K562 (cell line): ENCODE data around the gene HKDC1. TPM values are rescaled to one million over a fixed set of nuclear protein-coding genes. Genes with fewer than 3 reads are reported as not detected.
A peak's percentile ranks its signal among the peaks of the same experiment; 100 is the strongest.

Experiments used
- ATAC-seq: fragments of 200-7000 bp; cut with Tn5 transposase; 3 replicates; pipeline ENCODE4 v1.9.1; 2020; ENCODE audit warnings: moderate library complexity
- BruUV-seq: library from RNA; stranded (reverse); fragments of 400-500 nt; replicated peaks from 2 replicates; lab custom pipeline; 2021; lab: Mats Ljungman, UMichigan
- CTCF ChIA-PET: fragments of 300-600 bp; formaldehyde crosslinking; extraction: SDS; loops from one replicate; lab custom pipeline; 2021; ENCODE audit warnings: low intra/inter-chr PET ratio; lab: Yijun Ruan, JAX
- POLR2A ChIA-PET: fragments of 300-600, 350-650 bp; sonication (Branson Sonifier 250); formaldehyde crosslinking; extraction: SDS; loops from one replicate; lab custom pipeline; 2021; ENCODE audit warnings: antibody characterized with exemption, inconsistent platforms; lab: Yijun Ruan, JAX
- DNase-seq, 4 experiments: peaks; one replicate each; pipeline versions ENCODE4 v3.0.0 to v3.0.0-alpha.2; 2011 to 2018; ENCODE audit warnings: low spot score in 3 of 4, mixed read lengths in 3 of 4; ENCODE audit errors: extremely low read depth in 1 of 4
- FAIRE-seq: peaks from 2 replicates; lab custom pipeline; 2011; peaks lifted over from hg19 to GRCh38; lab: Jason Lieb, UNC
- H2AFZ ChIP-seq: 2 replicates; pipeline ENCODE4 v1.6.0; 2011; ENCODE audit warnings: low read depth, low read length, control low read depth, inconsistent platforms
- H3K27ac ChIP-seq: fragments of 200-600 bp; 3 replicates; pipeline ENCODE4 v1.8.0; 2011; ENCODE audit warnings: low read depth, mild to moderate bottlenecking, control low read depth, inconsistent platforms, low read length, moderate library complexity, mixed read lengths; ENCODE audit errors: extremely low read depth
- H3K27me3 ChIP-seq, 2 experiments: fragments of 300-600 bp in 1 of 2; 2 replicates in 1 of 2; 3 replicates in 1 of 2; pipeline versions ENCODE4 v1.6.0 to v1.8.0; 2011; ENCODE audit warnings: inconsistent platforms in 2 of 2, low read length in 2 of 2, mild to moderate bottlenecking in 1 of 2, mixed read lengths in 1 of 2, moderate library complexity in 1 of 2; ENCODE audit not compliant: control insufficient read depth in 2 of 2, insufficient read depth in 2 of 2
- H3K36me3 ChIP-seq: fragments of 300-600 bp; 3 replicates; pipeline ENCODE4 v1.8.0; 2011; ENCODE audit warnings: mild to moderate bottlenecking, low read length, inconsistent platforms; ENCODE audit not compliant: control insufficient read depth, insufficient read depth
- H3K4me1 ChIP-seq, 2 experiments: fragments of 200-600 bp in 1 of 2; replicated peaks in 1 of 2; 2 replicates in 1 of 2; 3 replicates in 1 of 2; pipeline versions ENCODE4 v1.5.1 to v1.8.0; 2011; ENCODE audit warnings: inconsistent platforms in 2 of 2, low read length in 2 of 2, mild to moderate bottlenecking in 1 of 2, mixed read lengths in 1 of 2, moderate library complexity in 1 of 2; ENCODE audit not compliant: control insufficient read depth in 2 of 2, insufficient read depth in 2 of 2
- H3K4me2 ChIP-seq: 2 replicates; pipeline ENCODE4 v1.6.1; 2011; ENCODE audit warnings: low read length, control low read depth, inconsistent platforms, mixed read lengths; ENCODE audit not compliant: insufficient read depth
- H3K4me3 ChIP-seq: fragments of 200-600 bp; sonication (generic), shearing (Covaris generic); 2 replicates; pipeline ENCODE4 v1.5.1; 2016; ENCODE audit warnings: control low read depth, inconsistent platforms
- H3K79me2 ChIP-seq: fragments of 200-600 bp; 3 replicates; pipeline ENCODE4 v1.8.0; 2011; ENCODE audit warnings: low read length, inconsistent platforms; ENCODE audit not compliant: control insufficient read depth, insufficient read depth
- H3K9ac ChIP-seq, 2 experiments: 2 replicates each; pipeline versions ENCODE4 v1.6.0 to v1.6.1; 2011; ENCODE audit warnings: low read depth in 2 of 2, low read length in 2 of 2, control low read depth in 1 of 2, inconsistent platforms in 1 of 2, mild to moderate bottlenecking in 1 of 2, mixed read lengths in 1 of 2; ENCODE audit not compliant: insufficient read depth in 1 of 2
- H3K9me1 ChIP-seq: one replicate; pipeline ENCODE4 v1.6.0; 2011; ENCODE audit warnings: inconsistent platforms, mild to moderate bottlenecking, low read length, moderate library complexity; ENCODE audit not compliant: control insufficient read depth, insufficient read depth
- H3K9me3 ChIP-seq: replicated peaks from 2 replicates; pipeline ENCODE4 v1.5.1; 2011; ENCODE audit warnings: low read depth, low read length, inconsistent platforms; ENCODE audit not compliant: control insufficient read depth, insufficient read depth
- H4K20me1 ChIP-seq: replicated peaks from 2 replicates; pipeline ENCODE4 v1.6.1; 2011; ENCODE audit warnings: low read length, inconsistent platforms, mixed read lengths; ENCODE audit not compliant: control insufficient read depth, insufficient read depth
- ETS2 ChIP-seq: IDR thresholded peaks from 2 replicates; pipeline ENCODE4 v1.6.1; 2016; ENCODE audit warnings: borderline replicate concordance, missing genetic modification characterization, mild to moderate bottlenecking, moderate library complexity, missing compliant biosample characterization; ENCODE audit not compliant: poor library complexity, severe bottlenecking
- FIP1L1 ChIP-seq: fragments of 200-400 bp; formaldehyde crosslinking; IDR thresholded peaks from 2 replicates; pipeline ENCODE4 v1.6.1; 2018; ENCODE audit warnings: mild to moderate bottlenecking, low read depth, low read length; ENCODE audit not compliant: poor library complexity, severe bottlenecking
- FOXP4 ChIP-seq: sonication (generic); formaldehyde crosslinking; IDR thresholded peaks from 2 replicates; pipeline ENCODE4 v1.8.0; 2022; ENCODE audit warnings: mild to moderate bottlenecking, missing genetic modification reagents, borderline replicate concordance
- SRSF3 ChIP-seq: fragments of 200-400 bp; formaldehyde crosslinking; IDR thresholded peaks from 2 replicates; pipeline ENCODE4 v1.6.1; 2016; ENCODE audit warnings: mild to moderate bottlenecking, low read length, moderate library complexity; ENCODE audit not compliant: insufficient read depth
- YY1 ChIP-seq, 3 experiments: IDR thresholded peaks; 2 replicates each; pipeline ENCODE4 v1.6.1; 2011; ENCODE audit warnings: low read length in 2 of 3, mild to moderate bottlenecking in 2 of 3, moderate library complexity in 2 of 3, borderline replicate concordance in 1 of 3, control low read depth in 1 of 3, low read depth in 1 of 3; ENCODE audit not compliant: insufficient read depth in 3 of 3, insufficient replicate concordance in 2 of 3, control insufficient read depth in 1 of 3, insufficient read length in 1 of 3; ENCODE audit errors: extremely low read depth in 1 of 3
- ZBTB1 ChIP-seq: sonication (generic); formaldehyde crosslinking; IDR thresholded peaks from 2 replicates; pipeline ENCODE4 v1.8.1; 2023; ENCODE audit warnings: missing genetic modification reagents, low read depth, mild to moderate bottlenecking, borderline replicate concordance
- ZNF324 ChIP-seq: fragments of 250-450 bp; sonication (Bioruptor Pico); IDR thresholded peaks from 2 replicates; pipeline ENCODE4 v1.4.0; 2020; ENCODE audit warnings: mild to moderate bottlenecking
- ZNF609 ChIP-seq: sonication (generic); formaldehyde crosslinking; IDR thresholded peaks from 2 replicates; pipeline ENCODE4 v1.8.1; 2023; ENCODE audit warnings: missing genetic modification reagents, mild to moderate bottlenecking, borderline replicate concordance
- ZNF79 ChIP-seq: fragments of 250-450 bp; sonication (Bioruptor Pico); IDR thresholded peaks from 2 replicates; pipeline ENCODE4 v1.4.0; 2020; ENCODE audit warnings: low read depth, mild to moderate bottlenecking, moderate library complexity
- WGBS: fragments of 100-300 bp; shearing (Covaris generic); methylation state at CpG from one replicate; pipeline ENCODE4 v1.1.6; 2016; ENCODE audit warnings: low coverage, mixed read lengths; ENCODE audit not compliant: insufficient coverage; ENCODE audit errors: missing lambda C conversion rate; 5-methylcytosine and 5-hydroxymethylcytosine counted together
- in situ Hi-C: fragments of 300-500 bp; cut with MboI; formaldehyde crosslinking; loops from 4 replicates; pipeline ENCODE4 v1.15.0; 2018; ENCODE audit warnings: inconsistent platforms, mixed read lengths
- intact Hi-C: fragments of 100-400 bp; cut with micrococcal nuclease; formaldehyde crosslinking; loops from 2 replicates; pipeline ENCODE4 v1.14.2; 2022
- polyA plus RNA-seq, 8 experiments: library from polyadenylated mRNA; depleted of rRNA in 4 of 8; stranded (reverse) in 5 of 8; unstranded in 3 of 8; fragments of >200 nt; fragmentation: Nextera tagmentation in 2 of 8; fragmentation: Illumina TruSeq in 1 of 8; extraction: Ambion mirVana in 2 of 8; extraction: Trizol in 1 of 8; gene quantifications; 2 replicates each; pipeline versions ENCODE4 v1.2.1 to v1.2.3, GENCODE V29; 2011 to 2014; ENCODE audit warnings: inconsistent platforms in 1 of 8, missing spikeins in 1 of 8
- total RNA-seq, 7 experiments: library from RNA; depleted of rRNA in 6 of 7; stranded (reverse); fragments of >200 nt in 6 of 7; fragmentation: Illumina TruSeq in 2 of 7; extraction: Trizol in 2 of 7; gene quantifications; 2 replicates each; pipeline versions ENCODE4 v1.2.1 to v1.2.3, GENCODE V29; 2011 to 2021; ENCODE audit warnings: low replicate concordance in 1 of 7

Gene HKDC1
- total and polyA plus RNA-seq, 9 of the 15 experiments (the other 6 are each of a cell fraction or from before 2014, with no cell fraction given): 0.04 to 0.22 (median 0.11) TPM; not detected in 5

- TF ChIP-seq FOXP4 (CRISPR knock-in tag) (no peak), YY1 (IDR thresholded peaks at IDR 0.05; ENCODE audit: borderline replicate concordance in 1 of 3, control insufficient read depth in 1 of 3, extremely low read depth in 1 of 3, insufficient read depth in 3 of 3, insufficient read length in 1 of 3, insufficient replicate concordance in 2 of 3, low read depth in 1 of 3, low read length in 2 of 3) (no peak)
Measured at GRCh38 chr10:69246036-69246435, 25.9 kb downstream of the HKDC1 start (continued).

GRCh38 chr10:69246581-69247312 is 26.6 kb downstream of the HKDC1 start:
- Histone ChIP-seq H4K20me1 (no peaks in the 10 kb centered on the region), H3K36me3 (no peaks in the 10 kb centered on the region), H3K4me1 (peaks cover 12 to 30% of the 10 kb centered on the region in 2 experiments; a peak in 4 of 5 replicates), H2AFZ (0 out of 2 replicates have a peak overlapping the region, but pooled peaks have one; percentile 14), H3K9me3 (no peaks in the 10 kb centered on the region), H3K4me3 (no peak overlapping the region), H3K4me2 (no peak overlapping the region), H3K9me1 (no peaks in the 10 kb centered on the region), H3K79me2 (no peaks in the 10 kb centered on the region), H3K9ac (peak overlapping the region in 1 of 2 experiments; percentile 37; a peak in 2 of 4 replicates), H3K27me3 (no peaks in the 10 kb centered on the region), H3K27ac (no peak overlapping the region)
- intact Hi-C loops (no loop called here), in situ Hi-C loops (loop anchor here (5.0 to 25.0 kb wide), 2 partner anchors 141 to 391 kb away; partner anchors contain the start of gene FAM241B)
- 54% methylated on average over 14 of the region's 14 CpGs for WGBS
- ChIA-PET CTCF (no interaction called here), POLR2A (interaction anchor here (0.7 kb wide), 1 partner anchor 143 kb away, joined by 3 read pairs; no protein-coding TSS in a partner anchor)
- no peak for DNase-seq
- no TSS peak for BruUV-seq
- no peak for ATAC-seq
- FAIRE-seq: no peak
- TF ChIP-seq ZNF324 (CRISPR knock-in tag) (no peak), SRSF3 (no peak), ZBTB1 (CRISPR knock-in tag) (no peak), ETS2 (tag) (no peak), FIP1L1 (no peak), ZNF79 (no peak), ZNF609 (CRISPR knock-in tag) (no peak)
